Ammon's horn (tissue), 1 donor: Measurements from ENCODE around the gene ANGPTL5.
"Not testable (repeated sequence)": the region's sequence is repeated elsewhere in the genome, so short reads cannot be mapped to it uniquely, and the experiment has no call there.

ENCODE experiments used
- DNase-seq: peaks from one replicate; pipeline ENCODE4 v3.0.0-alpha.2; 2016; ENCODE audit warnings: low spot score

The ANGPTL5 gene

DNA sequence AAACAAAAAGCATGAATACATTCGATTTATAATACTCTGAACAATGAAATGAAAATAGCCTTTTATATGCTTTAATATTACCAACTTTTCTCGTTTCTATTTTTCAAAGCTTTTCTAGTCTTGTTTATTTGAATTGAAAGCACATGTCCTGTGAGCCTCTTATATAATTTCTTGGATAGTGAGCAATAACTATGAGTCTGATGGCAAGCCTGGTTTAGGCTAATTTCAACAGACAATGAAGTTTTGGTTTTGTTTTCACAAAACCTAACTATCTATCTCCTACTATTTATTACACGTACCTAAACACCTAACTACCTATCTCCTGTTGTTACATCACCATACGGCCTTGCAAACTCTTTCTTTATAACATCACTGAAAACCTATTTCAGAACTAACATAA is 30.7 kb downstream of the ANGPTL5 start:
- DNase-seq, result no peak

GRCh38 chr11:101881586-101881985 is 34.7 kb downstream of the ANGPTL5 start:
- DNase-seq, result no peak

- no peak for DNase-seq
These were observed 36.1 kb downstream of the ANGPTL5 start for GRCh38 chr11:101880222-101880621.

GRCh38 chr11:101872171-101872882 is 44.0 kb downstream of the ANGPTL5 start:
- no peak for DNase-seq

DNA sequence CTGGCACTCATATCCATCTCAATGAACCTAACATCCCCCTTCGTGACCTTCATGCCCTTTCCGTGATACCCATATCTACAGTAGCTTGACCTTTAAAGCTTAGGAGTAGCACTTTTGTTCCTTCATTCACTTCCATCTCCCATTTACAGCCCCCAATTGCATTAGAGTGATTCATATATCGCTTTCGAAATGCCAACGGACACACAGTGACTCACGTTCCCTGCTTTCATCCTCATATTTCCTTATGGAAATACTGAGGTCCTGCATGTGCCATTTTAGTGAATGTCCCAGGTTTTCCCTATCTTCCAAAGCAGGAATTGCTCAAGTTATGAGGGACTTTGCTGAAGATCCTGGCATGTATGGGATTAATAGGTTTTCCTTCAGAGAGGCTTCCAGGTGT is 45.8 kb downstream of the ANGPTL5 start:
- DNase-seq, result no peak

GRCh38 chr11:101867951-101868350 is 48.4 kb downstream of the ANGPTL5 start:
- DNase-seq, result no peak

DNA sequence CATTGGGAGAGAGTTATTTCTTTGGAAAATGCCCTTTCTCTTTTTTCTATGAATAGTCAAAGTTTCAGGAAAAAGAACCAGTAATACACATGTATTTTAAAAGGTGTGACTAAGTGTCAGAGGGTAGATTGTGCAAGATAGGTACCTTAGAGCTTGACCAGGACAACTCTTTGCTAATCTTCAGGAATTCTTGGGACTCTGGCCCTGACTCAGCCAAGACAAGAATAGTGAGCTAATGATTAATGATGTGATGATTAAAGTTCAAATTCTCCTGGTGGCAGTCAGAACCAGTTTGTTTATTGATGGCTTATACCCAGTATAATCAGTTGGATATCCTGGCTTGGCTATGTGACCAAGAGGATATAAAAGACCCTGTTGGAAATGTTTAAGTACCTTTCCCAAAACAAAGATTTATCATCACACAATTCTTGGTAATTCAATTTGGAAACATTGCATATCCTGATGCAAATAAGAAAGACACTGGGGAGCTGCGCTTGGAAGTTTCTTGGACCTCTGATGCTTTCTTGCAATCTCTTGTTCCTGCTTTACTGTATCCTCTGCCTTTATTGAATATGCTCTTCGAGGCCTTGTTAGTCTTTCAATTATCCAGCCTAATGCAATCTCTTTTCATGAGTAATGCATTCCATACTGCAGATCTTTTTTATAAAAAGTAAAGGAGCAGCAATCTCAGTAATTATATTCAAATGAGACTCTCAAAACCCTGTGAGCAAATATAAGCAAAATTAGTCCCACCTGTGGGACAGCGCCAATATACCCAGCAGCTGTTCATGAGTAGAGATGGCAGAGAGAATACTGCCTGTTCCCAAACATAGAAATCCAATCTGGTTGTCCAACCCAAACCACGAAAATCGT is 49.5 kb downstream of the ANGPTL5 start:
- DNase-seq, result no peak

DNA sequence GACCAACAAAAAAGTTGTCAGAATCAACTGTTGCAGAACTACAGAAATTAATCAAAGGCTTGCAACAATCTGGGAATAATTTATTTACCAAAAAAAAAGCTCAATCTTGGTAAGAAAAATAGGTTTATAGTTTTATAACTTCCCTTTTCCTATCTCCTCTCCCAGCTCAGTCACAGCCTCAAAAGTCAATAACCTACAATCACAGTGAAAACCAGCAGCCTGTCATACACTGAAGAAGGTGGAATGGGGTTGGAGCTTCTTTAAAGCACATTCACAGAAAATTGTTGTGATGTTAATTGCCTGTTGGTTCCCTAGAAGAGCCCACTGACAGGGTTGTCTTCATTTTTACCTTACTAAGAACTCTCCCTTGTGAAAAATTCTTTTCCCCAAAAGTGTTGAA is 52.2 kb downstream of the ANGPTL5 start:
- DNase-seq, result no peak

GRCh38 chr11:101863361-101863760 is 53.0 kb downstream of the ANGPTL5 start:
- no peak for DNase-seq

DNA sequence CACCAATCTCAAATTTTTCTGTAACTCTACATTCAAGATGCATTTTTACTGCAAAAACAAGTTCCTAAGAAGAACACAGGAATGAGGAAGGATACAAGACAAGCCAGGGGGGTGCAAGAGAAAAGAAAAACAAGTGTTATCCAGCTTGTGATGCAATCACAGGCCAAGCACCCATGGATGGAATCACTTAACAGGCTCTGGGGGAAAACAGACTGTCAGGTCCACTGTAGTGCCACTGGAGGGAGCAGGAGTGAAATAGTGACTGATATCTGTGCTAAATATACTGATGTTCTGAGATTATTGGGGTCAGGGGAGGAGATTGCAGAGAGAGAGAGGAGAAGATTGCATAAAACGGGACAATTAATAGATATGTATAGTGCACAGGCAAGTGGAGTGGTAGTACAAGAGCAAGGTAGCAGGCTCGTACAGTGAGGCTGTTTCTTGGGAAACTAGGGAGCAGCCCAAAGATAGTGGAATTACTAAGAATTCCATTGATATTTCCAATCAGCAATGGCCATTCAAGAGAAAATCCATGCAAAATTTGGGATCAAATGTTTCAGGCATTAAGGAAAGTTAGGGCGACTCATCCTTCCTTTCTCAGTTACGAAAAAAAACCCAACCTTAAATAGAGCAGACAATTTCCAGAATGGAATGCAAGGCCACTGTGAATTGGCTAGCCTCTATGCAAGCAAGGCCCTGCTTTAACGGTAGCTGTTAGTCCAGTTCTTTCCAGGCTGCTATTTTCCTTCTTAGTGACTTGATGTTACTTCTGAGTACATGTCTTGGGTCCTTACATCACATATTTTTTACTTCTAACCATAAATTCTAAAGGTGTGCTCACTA is 53.7 kb downstream of the ANGPTL5 start:
- peak; percentile 32 for DNase-seq

- peak; percentile 69 for DNase-seq
These were observed 55.5 kb downstream of the ANGPTL5 start for GRCh38 chr11:101860696-101861427.

DNA sequence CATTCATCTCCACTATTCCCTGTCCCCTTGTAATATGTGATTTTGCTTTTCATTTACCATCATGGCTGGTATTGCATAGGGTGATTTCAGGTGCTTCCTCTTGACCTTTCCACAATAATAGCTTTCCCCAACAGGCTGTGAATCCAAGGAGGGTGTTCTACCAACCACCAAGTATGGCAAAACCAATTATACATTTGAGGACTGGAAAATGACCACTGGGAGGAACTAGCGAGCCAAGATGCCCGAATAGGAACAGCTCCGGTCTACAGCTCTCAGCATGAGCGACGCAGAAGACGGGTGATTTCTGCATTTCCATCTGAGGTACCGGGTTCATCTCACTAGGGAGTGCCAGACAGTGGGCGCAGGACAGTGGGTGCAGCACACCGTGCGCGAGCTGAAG is 64.1 kb downstream of the ANGPTL5 start:
- DNase-seq, result not testable (repeated sequence)

DNA sequence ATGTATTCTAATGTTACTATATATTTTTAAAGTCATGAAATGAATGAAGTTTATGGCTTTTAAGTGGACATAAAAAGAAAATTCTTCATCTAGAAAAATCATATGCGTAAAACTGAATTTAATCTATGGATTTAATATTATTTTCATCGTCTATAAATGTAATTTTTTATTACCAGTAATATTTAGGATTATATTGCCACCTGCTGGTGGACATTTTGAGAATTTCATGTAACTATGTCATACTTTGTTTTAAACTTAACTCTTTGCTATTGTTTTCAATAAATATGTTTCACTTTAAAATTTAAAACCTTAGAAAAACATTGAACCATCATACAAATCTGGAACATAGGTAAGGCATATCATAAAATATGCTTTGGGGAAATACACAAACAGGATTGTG is 68.1 kb downstream of the ANGPTL5 start:
- DNase-seq, result no peak

DNA sequence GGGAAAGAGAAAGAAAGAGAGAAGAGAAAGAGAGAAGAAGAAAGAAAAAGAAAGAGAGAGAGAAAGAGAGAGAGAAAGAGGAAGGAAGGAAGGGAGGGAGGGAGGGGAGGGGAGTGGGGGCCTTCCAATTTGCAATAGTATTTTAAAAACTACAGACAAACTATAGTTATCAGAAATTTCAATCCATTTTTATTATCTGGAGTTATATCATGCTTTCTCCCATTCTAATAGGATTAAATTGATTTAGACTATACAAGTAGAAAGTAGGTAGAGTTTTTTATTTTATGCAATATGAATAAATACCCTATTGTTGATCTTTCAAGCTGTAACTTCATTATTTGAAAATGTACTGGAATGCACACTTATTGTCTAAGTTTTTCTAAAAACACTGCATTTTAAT is 71.7 kb downstream of the ANGPTL5 start:
- DNase-seq, result no peak

- no peak for DNase-seq
These were observed 75.6 kb downstream of the ANGPTL5 start for GRCh38 chr11:101840704-101841103.
